AG04449 (cell line): ENCODE data around the gene BDKRB2.

Experiments
- CTCF ChIA-PET: fragments of 350-600 bp; formaldehyde crosslinking; extraction: SDS; loops from one replicate; lab custom pipeline; 2021; ENCODE audit warnings: antibody characterized with exemption; lab: Yijun Ruan, JAX
- POLR2A ChIA-PET: fragments of 400-600, 350-600 bp; formaldehyde crosslinking; extraction: SDS; loops from one replicate; lab custom pipeline; 2020; ENCODE audit warnings: antibody characterized with exemption, inconsistent platforms; lab: Yijun Ruan, JAX
- DNase-seq: peaks from one replicate; pipeline ENCODE4 v3.0.0-alpha.2; 2010; ENCODE audit warnings: low read depth, low spot score
- H3K4me3 ChIP-seq: 2 replicates; pipeline ENCODE4 v1.5.1; 2011; ENCODE audit warnings: low read depth, mild to moderate bottlenecking, control low read depth, low read length
- TF ChIP-seq, protein P1 (sequence below): IDR thresholded peaks from one replicate; pipeline ENCODE4 v1.5.1; 2011; ENCODE audit warnings: mild to moderate bottlenecking, moderate library complexity, low read length, control low read depth, inconsistent platforms; ENCODE audit not compliant: insufficient read depth; ENCODE audit errors: missing control alignments

Gene BDKRB2

GRCh38 chr14:96221109-96221650, 16.5 kb downstream of the BDKRB2 start:
- CTCF ChIA-PET: interaction anchor here (1.6 kb wide), 1 partner anchor 9 kb away, joined by 3 read pairs; no protein-coding TSS in a partner anchor
- no peak for DNase-seq
- POLR2A ChIA-PET: interaction anchor here (0.7 kb wide), 1 partner anchor 42 kb away, joined by 3 read pairs; no protein-coding TSS in a partner anchor
- TF ChIP-seq, protein P1, sequence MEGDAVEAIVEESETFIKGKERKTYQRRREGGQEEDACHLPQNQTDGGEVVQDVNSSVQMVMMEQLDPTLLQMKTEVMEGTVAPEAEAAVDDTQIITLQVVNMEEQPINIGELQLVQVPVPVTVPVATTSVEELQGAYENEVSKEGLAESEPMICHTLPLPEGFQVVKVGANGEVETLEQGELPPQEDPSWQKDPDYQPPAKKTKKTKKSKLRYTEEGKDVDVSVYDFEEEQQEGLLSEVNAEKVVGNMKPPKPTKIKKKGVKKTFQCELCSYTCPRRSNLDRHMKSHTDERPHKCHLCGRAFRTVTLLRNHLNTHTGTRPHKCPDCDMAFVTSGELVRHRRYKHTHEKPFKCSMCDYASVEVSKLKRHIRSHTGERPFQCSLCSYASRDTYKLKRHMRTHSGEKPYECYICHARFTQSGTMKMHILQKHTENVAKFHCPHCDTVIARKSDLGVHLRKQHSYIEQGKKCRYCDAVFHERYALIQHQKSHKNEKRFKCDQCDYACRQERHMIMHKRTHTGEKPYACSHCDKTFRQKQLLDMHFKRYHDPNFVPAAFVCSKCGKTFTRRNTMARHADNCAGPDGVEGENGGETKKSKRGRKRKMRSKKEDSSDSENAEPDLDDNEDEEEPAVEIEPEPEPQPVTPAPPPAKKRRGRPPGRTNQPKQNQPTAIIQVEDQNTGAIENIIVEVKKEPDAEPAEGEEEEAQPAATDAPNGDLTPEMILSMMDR: no peak
- H3K4me3 ChIP-seq: no peak overlapping the region

GRCh38 chr14:96221841-96222240, 17.2 kb downstream of the BDKRB2 start:
- TF ChIP-seq, protein P1: no peak
- DNase-seq: no peak
- H3K4me3 ChIP-seq: no peak overlapping the region
- ChIA-PET CTCF (interaction anchor here (1.1 to 1.6 kb wide), 2 partner anchors 9 to 121 kb away, joined by 3 to 4 read pairs; no protein-coding TSS in a partner anchor), POLR2A (interaction anchor here (0.7 kb wide), 1 partner anchor 41 kb away, joined by 3 read pairs; no protein-coding TSS in a partner anchor)

DNA sequence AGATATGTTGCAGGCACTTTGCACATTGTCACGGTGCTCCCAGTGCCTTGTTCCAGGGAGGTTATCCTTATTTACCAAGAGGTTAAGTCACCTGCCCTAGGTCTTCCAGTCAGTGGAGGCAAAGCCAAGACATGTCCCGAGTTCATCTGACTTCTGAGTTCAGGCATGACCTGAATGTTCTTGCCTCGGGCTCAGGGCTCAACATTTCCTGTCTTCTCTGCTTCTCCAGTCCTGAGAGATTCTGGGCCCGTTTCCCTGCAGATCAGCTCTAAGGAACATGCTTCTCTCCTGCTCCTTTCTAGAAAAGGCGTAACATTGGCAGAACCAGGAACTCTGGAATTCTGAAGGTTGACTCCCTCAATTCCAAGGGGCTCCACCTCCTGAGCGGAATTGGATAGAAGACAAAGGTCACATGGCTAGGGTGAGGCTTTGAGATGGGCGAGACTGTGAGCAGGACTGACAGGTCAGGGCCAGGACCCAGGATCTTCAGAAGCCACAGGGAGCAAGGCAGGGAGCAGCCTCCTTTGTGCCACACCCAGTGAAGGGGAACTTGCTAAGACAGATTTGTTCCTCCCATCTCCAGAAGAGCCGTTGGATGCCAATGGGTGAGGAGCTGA, 19.9 kb downstream of the BDKRB2 start:
- TF ChIP-seq, protein P1: no peak
- DNase-seq: no peak
- ChIA-PET CTCF (interaction anchor here (0.8 to 3.1 kb wide), 8 partner anchors 9 to 124 kb away, joined by 3 to 9 read pairs (median 4); partner anchors contain the start of gene BDKRB1), POLR2A (no interaction called here)
- H3K4me3 ChIP-seq: no peak overlapping the region

- TF ChIP-seq, protein P1: no peak
- ChIA-PET POLR2A (interaction anchor here (0.7 to 0.9 kb wide), 2 partner anchors 26 to 31 kb away, joined by 3 to 4 read pairs; partner anchors contain the start of gene BDKRB1), CTCF (interaction anchor here (0.8 to 3.1 kb wide), 11 partner anchors 10 to 124 kb away, joined by 3 to 9 read pairs (median 4); partner anchors contain the start of gene BDKRB1)
- DNase-seq: no peak
- H3K4me3 ChIP-seq: no peak overlapping the region
These were observed 20.6 kb downstream of the BDKRB2 start for GRCh38 chr14:96225213-96225612.

DNA sequence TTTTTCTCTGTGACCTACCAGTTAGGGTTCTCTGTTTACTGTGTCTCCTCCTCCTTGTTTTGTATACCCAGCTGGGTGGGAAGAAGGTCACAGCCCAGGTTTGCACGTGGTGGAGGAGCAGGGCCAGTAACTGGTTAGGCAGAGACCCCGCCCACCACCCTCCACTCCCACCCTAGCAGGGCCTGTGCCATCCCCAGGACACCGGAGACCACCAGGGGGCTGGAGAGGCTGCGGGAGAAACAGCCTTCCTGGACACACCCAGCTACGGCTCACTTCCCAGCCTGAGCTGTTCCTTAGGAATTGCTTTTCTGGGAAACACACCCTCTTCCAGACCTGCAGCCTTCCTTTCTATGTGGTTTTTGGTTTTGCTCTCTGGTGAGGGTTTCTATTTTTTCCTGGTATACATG, 21.1 kb downstream of the BDKRB2 start:
- POLR2A ChIA-PET: interaction anchor here (0.7 to 0.9 kb wide), 2 partner anchors 26 to 30 kb away, joined by 3 to 4 read pairs; partner anchors contain the start of gene BDKRB1
- CTCF ChIA-PET: interaction anchor here (0.8 to 3.1 kb wide), 10 partner anchors 13 to 125 kb away, joined by 3 to 9 read pairs (median 4); partner anchors contain the start of gene BDKRB1
- DNase-seq: peak; percentile 21
- H3K4me3 ChIP-seq: no peak overlapping the region
- TF ChIP-seq, protein P1: peak; percentile 60

GRCh38 chr14:96227428-96227827, 22.8 kb downstream of the BDKRB2 start:
- POLR2A ChIA-PET: no interaction called here
- DNase-seq: no peak
- H3K4me3 ChIP-seq: no peak overlapping the region
- TF ChIP-seq, protein P1: no peak
- CTCF ChIA-PET: no interaction called here
